Thoracic aorta (tissue), 2 donors: Measurements from ENCODE around the gene CCDC12. TPM values are rescaled to one million over a fixed set of nuclear protein-coding genes. Genes with fewer than 3 reads are reported as not detected.

ENCODE experiments used
- ATAC-seq: fragments of 150-250 bp; one replicate; pipeline ENCODE4 v1.8.0; 2017; ENCODE audit warnings: low read depth; ENCODE audit not compliant: insufficient number of reproducible peaks, low FRiP score
- DNase-seq: peaks from one replicate; pipeline ENCODE4 v3.0.0-alpha.2; 2020; ENCODE audit warnings: low spot score
- H3K27ac ChIP-seq, 2 donors: fragments of 200-600 bp; sonication (generic); 1 replicate in 1 of 2; 2 replicates in 1 of 2; pipeline ENCODE4 v1.5.1; 2016; ENCODE audit warnings: mild to moderate bottlenecking in 2 of 2, moderate library complexity in 2 of 2
- H3K27me3 ChIP-seq: fragments of 200-600 bp; sonication (generic); replicated peaks from 2 replicates; pipeline ENCODE4 v1.6.0; 2016; ENCODE audit warnings: mild to moderate bottlenecking; ENCODE audit not compliant: insufficient read depth
- H3K36me3 ChIP-seq: fragments of 200-600 bp; sonication (generic); one replicate; pipeline ENCODE4 v1.5.1; 2016
- H3K4me1 ChIP-seq, 2 donors: fragments of 200-600 bp; sonication (generic); 1 replicate in 1 of 2; 2 replicates in 1 of 2; pipeline versions ENCODE4 v1.5.1 to v1.6.0; 2016; ENCODE audit warnings: low read depth in 2 of 2, mild to moderate bottlenecking in 1 of 2; ENCODE audit not compliant: control insufficient read depth in 1 of 2
- H3K4me3 ChIP-seq: fragments of 200-600 bp; sonication (generic); 2 replicates; pipeline ENCODE4 v1.5.1; 2016; ENCODE audit warnings: mild to moderate bottlenecking
- H3K9me3 ChIP-seq: fragments of 200-600 bp; sonication (generic); 2 replicates; pipeline ENCODE4 v1.5.1; 2016
- CTCF ChIP-seq: fragments of 200-600 bp; sonication (generic); IDR thresholded peaks from one replicate; pipeline ENCODE4 v1.5.1; 2019; ENCODE audit warnings: antibody characterized with exemption
- total RNA-seq, 2 donors: library from RNA; depleted of rRNA; stranded (reverse); fragments of >200 nt; gene quantifications; one replicate each; pipeline versions ENCODE4 v1.1.0 to v1.2.3, GENCODE V29; 2016

The CCDC12 gene
- total RNA-seq, 2 donors from 2014 or later = 29.8 to 58.8 TPM

DNA sequence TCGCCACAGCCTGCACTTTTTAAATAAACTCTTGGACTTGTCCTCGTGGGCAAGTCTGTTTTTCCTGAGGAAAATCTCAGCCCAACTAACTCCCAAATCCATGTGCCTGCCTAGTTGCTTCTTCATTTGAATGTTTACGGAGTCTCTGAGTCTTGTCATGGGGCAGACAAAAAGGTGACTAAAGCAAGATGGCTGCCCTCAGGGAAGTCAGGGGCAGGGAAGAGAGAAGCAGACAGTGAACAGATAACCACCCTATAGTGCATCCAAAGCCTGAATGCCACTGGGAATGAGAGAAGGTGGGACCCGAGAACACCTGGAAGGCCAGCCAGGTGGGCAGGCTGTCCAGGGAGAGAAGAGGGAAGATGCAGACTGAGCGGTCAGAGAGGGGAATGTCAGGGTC lies 21.4 kb downstream of the CCDC12 start:
- TF ChIP-seq CTCF = no peak
- ATAC-seq (no peak), DNase-seq (no peak)
- no peaks in the 10 kb centered on the region for H3K36me3 ChIP-seq
- H3K27ac ChIP-seq = no peak overlapping the region
- H3K4me3 ChIP-seq = no peak overlapping the region
- H3K9me3 ChIP-seq = no peaks in the 10 kb centered on the region
- peaks cover 30 to 67% of the 10 kb centered on the region in 2 donors for H3K4me1 ChIP-seq
- no peaks in the 10 kb centered on the region for H3K27me3 ChIP-seq

GRCh38 chr3:46954178-46954577 lies 22.4 kb downstream of the CCDC12 start:
- TF ChIP-seq CTCF = no peak

DNA sequence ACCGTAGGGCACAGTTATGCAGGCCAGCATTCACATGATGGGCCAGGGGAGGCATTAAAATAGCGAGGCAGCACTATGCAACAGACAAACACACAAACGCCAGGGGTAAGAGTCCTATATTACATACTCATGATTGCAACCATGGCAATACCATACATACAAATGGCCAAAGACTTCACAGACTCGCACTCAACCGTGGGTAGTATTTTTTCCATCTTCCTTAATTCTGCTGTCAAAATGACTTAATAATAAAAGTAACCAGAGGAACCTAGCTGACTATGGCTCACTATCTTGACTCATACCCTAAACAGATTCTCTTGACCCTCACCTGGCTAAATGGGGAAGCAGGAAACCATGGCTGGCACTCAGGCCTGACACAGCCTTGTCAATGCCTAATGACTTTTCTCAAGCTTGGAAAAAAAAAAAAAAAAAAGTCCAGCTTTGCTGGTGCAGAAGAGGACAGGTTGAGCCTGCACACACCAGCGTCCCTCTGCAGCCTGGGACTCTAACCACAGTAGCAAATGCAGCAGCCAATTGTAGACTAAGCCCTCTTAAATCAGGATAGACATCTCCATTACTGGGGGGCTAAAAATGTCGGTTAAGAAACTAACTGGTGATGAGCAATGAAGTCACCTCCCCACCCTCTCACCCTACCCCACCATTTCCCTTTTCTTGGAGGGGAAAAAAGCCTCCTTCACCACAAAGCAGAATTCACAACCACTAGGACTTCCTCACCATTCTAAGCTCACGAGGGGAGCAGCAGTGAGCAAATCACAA lies 23.1 kb downstream of the CCDC12 start:
- Histone ChIP-seq H3K9me3 (no peaks in the 10 kb centered on the region), H3K27ac (no peak overlapping the region), H3K27me3 (no peaks in the 10 kb centered on the region), H3K4me1 (peaks cover 28 to 67% of the 10 kb centered on the region in 2 donors), H3K36me3 (no peaks in the 10 kb centered on the region), H3K4me3 (no peak overlapping the region)
- TF ChIP-seq CTCF = no peak
- DNase-seq (no peak), ATAC-seq (no peak)

More at GRCh38 chr3:46954178-46954577, 22.4 kb downstream of the CCDC12 start:
- H3K4me1 ChIP-seq = peaks cover 28 to 67% of the 10 kb centered on the region in 2 donors
- DNase-seq = no peak
- ATAC-seq = no peak
- no peaks in the 10 kb centered on the region for H3K9me3 ChIP-seq
- H3K36me3 ChIP-seq = no peaks in the 10 kb centered on the region
- H3K27ac ChIP-seq = no peak overlapping the region
- no peak overlapping the region for H3K4me3 ChIP-seq
- H3K27me3 ChIP-seq = no peaks in the 10 kb centered on the region

- no peak for TF ChIP-seq CTCF
- H3K27ac ChIP-seq = no peak overlapping the region
- no peaks in the 10 kb centered on the region for H3K36me3 ChIP-seq
- peaks cover 34 to 74% of the 10 kb centered on the region in 2 donors for H3K4me1 ChIP-seq
- DNase-seq = no peak
- H3K27me3 ChIP-seq = no peaks in the 10 kb centered on the region
- no peaks in the 10 kb centered on the region for H3K9me3 ChIP-seq
- ATAC-seq = no peak
- no peak overlapping the region for H3K4me3 ChIP-seq
These were observed 23.7 kb downstream of the CCDC12 start for GRCh38 chr3:46952813-46953212.

- Histone ChIP-seq H3K4me3 (no peak overlapping the region), H3K27ac (no peak overlapping the region), H3K9me3 (no peaks in the 10 kb centered on the region), H3K27me3 (no peaks in the 10 kb centered on the region), H3K36me3 (no peaks in the 10 kb centered on the region), H3K4me1 (peaks cover 50 to 76% of the 10 kb centered on the region in 2 donors)
- no peak for TF ChIP-seq CTCF
- ATAC-seq = no peak
- DNase-seq = no peak
These were observed 25.8 kb downstream of the CCDC12 start for GRCh38 chr3:46950650-46951241.
